NK-92 treated with Interleukin-12 subunit alpha and Interleukin-12 subunit beta, amount 100 ng/mL, for 24 hours (cell line): ENCODE measurements around the gene MDFI.
"Not testable (repeated sequence)": the region's sequence is repeated elsewhere in the genome, so short reads cannot be mapped to it uniquely, and the experiment has no call there.

Experiments
- DNase-seq: peaks from one replicate; lab custom pipeline; 2025; lab: John Stamatoyannopoulos, UW

Gene MDFI

DNA sequence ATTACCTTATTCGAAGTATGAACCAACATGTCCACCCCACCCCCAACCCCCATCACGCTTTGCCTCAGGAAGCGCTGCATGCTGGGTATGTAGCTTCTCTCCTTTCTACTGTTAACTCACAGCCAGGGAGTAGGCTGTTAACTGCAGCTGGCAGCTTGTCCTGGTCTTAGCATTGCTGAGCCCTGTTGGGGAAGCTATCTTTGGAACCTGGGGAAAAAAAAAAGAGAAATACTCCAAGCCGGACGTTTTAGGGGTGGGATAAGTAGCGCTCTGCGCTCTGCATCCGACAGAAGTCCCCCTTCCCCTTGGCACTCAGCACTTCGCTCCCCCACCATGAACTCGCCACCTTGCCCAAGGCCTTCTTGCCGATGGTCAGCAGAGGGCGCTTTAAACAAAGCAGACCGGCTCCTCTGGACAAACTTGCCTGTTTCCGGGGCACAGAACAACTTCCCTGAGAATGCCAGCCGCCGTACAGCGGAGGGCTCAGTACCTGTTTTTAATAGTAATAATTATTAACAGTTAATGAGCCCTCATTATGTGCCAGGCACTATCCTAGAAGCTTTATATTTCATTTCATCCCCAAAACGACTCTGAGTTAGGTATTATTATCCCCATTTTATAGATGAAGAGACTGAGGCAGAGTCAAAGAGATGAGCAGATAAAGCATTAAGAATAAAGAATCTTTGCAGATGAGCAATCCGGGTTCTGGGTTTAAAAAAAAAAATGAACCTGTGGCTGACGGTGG lies 35.2 kb upstream of the MDFI start:
- peak; percentile 55 for DNase-seq

DNA sequence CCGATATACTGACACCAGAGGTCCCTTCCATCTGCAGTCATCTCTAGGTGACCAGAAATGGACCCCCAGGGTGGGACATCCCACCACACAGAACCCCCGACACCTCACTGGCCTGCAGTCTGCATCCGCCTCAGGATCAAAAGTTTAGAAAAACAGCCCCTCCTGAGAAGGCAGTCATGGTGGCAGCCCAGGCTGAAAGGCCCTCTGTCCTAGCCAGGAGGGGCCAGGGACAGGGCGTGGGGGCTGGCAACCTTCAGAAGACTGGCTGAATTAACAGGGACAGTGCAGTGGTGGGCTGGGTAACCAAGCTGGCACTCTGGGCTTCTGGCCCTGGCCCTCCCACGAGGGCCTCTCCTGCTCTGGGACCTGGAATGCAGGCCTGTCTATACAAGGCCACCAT lies 34.3 kb upstream of the MDFI start:
- no peak for DNase-seq

DNA sequence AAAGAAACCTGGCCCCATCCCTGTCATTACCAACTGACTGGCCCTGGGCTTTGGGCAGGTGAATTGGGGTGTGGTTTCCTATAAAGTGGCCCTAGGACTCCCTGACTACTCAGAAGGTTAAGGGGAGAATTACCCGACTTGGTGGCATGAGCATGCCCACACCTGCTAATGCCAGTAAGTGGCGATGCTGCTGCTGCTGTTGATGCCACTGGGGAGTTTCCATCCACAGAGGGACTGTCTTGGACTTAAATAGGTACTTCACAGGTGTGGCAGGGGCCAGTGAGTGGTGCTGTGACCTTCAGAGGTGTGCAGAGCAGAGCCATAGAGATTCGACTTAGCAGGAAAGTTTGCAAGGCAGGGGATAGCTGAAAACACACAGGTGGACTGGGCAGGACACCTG lies 32.6 kb upstream of the MDFI start:
- DNase-seq: no peak

DNA sequence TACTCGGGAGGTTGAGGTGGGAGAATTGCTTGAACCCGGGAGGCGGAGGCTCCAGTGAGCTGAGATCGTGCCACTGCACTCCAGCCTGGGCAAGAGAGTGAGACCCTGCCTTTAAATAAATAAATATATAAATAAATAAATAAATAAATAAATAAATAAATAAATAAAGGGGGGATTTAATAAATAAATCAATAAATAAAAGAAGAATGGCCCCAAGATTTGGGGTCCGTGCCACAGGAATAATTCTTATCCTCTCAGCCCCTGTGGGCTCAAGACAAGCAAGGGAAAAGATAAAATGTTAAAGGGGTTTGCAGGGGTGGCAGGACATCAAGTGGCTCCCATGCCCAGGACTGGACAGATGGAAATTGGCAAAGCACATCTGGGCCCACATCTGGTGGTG lies 31.2 kb upstream of the MDFI start:
- no peak for DNase-seq

DNA sequence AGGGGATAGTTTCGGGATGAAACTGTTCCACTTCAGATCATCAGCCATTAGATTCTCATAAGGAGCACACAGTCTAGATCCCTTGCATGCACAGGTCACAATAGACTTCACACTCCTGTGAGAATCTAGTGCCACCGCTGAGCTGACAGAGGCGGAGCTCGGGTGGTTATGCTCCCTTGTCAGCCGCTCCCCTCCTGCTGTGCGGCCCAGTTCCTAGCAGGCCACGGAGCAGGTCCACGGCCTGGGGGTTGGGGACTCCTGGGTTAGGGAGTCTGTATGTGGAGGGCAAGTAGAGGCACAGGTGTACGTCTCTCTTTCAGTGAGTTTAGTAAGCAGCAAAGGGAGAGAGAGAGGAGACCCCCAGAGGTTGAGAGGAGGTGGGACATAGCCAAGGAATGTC lies 30.5 kb upstream of the MDFI start:
- no peak for DNase-seq

DNA sequence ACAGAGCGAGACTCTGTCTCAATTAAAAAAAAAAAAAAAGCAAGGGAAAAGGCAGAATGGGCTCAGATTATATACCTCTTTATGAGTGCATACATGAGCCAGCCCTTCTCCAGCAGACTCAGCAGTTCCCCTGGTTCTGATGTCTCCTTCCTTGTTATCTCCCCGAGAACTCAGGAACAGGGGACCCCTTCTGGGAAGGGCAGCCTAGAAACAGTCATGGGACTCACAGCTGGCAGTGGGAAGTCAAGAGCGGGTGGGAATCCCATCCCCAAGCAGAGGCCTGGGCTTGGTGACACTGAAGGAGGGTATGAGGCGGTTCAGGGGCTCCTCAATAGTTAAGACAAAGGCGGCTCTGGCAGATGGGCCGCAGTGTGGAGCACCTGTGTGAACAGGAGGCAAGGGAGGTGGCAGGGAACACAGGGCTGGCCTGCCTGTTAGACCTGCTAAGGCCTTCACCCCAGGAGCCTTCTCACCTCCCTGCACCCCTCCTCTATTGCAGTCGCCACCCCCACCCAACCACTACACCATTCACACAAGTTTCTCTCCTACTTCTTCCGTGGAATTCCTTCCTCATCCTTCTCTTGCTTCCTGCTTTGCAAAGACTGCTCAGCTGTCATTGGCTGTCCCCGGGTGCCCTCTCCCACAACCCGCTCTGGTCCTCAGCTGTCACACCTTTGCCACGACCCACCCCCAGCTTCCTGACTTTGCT lies 29.7 kb upstream of the MDFI start:
- no peak for DNase-seq

DNA sequence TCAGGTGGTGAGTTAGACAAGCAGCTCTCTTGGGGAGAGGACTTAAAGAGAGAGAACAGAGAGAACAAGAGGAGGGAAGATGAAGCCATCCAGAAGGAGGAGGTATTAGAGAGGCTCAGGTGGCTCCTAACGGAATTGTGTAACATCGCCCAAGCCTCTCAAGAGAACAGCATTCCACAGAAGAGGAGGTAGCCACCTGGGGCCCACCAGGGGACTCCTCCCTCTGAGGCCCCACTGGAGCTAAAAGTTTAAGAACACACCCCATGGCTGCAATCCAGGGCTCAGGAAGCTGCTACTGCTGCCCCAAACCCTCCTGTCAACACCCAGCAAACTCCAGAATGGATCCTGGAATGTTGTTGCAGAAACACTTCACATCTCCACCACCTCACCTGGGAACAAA lies 23.6 kb upstream of the MDFI start:
- no peak for DNase-seq

DNA sequence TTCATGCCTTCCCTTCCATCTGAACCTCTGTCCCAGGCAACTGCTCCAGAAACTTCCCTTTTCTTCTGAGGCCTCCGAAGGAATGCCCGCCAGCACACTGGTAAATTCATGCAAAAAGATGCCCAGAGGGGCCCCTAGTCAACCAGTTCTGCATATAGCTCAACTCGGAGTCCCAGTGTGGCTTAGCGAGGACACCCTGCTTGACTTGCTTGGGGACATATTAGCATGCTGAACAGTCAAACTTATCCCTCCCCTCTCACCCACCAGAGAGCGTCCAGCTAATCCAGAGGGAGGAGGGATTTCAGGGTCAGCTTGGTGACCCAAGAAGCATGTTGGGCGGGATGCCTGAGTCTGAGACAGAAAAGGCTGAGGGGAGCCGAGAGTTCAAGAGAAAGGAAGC lies 23.0 kb upstream of the MDFI start:
- no peak for DNase-seq

DNA sequence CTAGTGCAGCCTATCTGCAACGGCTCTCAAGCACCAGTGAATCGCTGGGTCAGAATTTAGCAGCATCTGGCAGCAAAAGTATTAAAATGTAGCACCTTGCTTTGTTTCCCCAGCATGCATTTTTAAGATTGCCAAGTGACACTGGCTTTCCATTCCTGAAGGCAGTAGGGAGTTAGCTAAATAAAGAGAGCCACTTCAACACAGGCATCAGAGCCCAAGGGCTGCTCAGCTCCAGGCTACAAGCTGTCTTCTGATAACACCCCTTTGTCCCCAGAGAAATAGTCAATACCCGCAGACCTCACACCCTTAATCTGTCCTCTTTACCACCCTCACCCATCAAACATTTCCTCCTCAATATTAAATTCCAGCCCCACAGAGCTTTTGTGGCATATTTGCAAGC lies 19.7 kb upstream of the MDFI start:
- no peak for DNase-seq

DNA sequence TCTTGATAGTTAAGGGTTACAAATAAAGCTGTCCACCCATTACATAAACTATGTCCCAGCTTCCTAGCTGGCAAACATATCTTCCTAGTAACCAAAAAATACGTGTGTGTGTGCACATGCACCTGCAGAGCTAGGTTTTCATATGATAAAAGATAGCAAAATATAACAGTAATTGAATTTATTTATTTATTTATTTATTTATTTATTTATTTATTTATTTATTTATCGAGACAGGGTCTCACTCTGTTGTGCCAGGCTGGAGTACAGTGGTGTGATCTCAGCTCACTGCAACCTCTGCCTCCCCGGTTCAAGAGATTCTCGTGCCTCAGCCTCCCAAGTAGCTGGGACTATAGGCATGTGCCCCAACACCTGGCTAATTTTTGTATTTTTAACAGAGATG lies 19.1 kb upstream of the MDFI start:
- DNase-seq: not testable (repeated sequence)

DNA sequence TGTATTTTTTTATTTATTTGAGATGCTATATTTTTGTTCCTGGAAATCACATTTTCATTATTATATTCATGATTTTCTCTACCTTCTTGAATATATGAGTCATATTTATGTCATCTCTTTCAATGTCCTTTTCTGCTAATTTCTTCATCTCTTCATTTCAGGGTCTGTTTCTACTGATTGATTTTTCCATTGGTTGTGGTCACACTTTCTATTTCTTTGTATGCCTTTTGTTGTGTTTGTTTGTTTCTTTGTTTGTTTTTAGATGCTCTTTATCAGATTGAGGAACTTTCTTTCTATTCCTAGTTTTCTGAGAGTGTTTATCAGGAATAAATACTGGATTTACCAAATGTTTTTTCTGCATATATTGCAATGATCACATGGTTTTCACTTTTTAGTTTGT lies 16.9 kb upstream of the MDFI start:
- no peak for DNase-seq

DNA sequence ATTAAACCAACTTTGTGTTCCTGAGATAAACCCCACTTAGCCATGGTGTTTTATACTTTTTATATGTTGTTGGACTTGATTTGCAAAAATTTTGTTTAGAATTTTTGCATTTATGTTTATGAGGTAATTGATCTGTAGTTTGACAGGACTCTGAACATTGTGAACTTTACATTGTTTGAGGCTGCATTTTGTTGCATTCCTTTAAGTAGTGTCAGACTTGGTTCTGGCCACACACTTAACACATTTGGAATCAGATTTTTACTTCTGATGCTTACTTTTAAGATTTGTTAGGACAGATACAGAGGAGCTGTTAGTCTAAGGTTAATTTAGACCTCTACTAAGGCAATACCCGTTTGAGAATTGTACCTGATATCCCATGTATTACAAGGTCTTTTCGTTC lies 16.5 kb upstream of the MDFI start:
- no peak for DNase-seq

DNA sequence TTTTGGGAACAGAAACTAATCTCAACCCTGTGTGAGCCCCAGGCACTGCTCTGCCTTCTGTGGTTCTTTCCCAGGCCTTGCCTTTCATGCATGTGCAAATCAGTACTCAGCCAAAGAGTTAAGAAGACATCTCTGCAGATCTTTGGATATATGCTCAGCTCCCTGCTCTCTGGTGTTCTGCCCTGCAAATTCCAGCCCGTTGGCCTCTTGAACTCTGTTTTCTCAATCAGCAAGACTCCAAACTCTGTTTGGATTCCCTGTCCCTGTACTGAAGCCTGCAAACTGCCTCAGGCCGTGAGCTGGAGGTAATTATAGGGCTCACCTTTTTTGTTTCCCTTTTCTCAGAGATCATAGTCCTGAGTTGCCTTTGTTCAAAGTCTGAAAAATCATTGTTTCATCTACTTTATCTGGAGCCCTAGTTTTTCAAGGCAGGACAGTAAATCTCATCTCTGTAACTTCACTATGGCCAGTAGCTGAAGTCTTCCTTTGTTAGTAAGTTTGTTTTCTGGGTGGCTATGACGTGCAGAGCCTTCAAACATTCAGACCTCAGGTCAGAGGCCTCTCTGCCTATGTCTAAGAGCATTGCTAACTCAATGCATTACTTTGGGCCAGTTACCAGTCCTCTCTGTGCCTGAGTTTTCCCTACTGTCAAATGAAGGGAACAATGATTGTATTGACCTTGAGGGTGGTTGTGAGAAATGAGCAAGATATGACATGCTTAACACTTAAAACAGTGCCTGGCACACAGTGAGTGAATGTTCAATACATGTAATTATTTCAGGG lies 15.9 kb upstream of the MDFI start:
- DNase-seq: no peak

DNA sequence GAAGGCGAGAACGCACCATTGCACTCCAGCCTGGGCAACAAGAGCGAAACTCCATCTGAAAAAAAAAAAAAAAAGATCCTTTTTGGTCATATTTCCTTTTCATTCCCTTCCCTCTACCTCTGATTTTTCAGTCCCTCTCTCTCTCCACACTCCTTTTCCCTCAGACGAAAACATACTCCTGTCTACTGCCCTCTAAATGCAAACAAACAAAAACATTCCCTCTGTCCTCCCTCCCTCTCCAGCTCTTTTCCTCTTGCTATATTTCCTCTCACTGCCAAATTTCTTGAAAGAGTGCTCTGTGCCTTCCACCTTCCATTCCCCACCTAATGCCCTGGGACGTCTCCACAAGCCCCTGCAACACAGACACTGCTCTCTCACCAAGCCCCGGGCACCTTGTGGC lies 14.9 kb upstream of the MDFI start:
- no peak for DNase-seq

DNA sequence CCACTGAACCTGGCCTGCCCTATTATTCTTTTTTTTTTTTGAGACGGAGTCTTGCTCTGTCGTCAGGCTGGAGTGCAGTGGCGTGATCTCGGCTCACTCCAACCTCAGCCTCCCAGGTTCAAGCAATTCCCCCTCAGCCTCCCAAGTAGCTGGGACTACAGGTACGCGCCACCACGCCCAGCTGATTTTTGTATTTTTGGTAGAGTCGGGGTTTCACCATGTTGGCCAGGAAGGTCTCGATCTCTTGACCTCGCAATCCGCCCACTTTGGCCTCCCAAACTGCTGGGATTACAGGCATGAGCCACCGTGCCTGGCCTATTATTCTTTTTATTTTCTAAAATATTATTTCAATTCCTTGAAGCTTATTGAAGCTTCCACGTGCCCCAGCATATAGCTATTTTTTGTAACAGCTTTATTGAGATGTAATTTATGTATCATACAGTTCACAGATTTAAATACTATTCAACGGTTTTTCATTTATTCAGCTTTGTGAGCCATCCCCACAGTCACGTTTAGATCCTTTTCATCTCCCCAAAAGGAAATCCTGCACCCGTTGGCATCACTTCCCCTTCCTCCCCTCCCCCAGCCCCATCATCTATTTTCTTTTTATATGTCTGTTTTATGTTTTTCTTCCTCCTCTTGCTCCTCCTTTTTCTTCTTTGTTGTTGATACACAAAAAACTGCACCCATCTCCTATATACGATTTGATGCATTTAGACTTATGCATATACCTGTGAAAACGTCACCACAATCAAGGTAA lies 13.5 kb upstream of the MDFI start:
- no peak for DNase-seq

DNA sequence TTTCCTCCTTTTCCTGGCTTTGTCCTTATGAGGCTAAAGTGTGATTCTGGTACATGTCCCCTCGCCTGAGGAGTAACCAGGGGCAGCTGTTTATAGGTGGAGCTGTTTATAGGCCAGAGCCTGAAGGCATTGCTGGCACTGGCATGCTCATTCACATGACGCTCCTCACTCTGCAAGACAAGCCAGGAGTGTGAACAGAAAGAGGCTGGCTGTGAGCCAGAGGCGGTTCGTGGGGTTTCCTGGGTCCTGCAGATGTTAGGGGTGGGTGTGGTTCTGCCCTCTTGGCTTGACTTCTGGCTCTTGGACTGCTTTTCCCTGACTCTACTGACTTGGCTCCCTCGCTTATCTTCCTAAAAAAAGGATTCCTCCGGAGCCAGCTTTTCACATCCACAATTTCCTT lies 12.8 kb upstream of the MDFI start:
- DNase-seq: no peak

DNA sequence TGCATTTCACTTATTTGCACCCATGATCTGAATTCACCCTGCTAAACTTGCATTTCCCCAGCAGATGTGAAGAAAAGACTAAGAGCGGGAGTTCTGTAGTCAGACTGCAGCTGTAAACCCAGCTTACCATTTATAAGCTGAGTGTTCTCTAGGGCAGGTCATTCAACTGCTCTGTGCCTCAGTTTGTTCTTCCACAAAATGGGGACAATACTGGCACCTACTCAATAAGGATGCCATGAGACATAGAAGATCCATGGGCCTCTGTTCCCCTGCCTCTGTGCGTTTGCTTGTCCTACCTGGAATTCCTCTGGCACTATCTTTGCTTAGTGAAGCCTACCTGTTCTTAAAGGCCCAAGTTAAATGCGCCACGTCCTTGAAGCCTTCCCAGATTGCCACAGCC lies 12.2 kb upstream of the MDFI start:
- no peak for DNase-seq

DNA sequence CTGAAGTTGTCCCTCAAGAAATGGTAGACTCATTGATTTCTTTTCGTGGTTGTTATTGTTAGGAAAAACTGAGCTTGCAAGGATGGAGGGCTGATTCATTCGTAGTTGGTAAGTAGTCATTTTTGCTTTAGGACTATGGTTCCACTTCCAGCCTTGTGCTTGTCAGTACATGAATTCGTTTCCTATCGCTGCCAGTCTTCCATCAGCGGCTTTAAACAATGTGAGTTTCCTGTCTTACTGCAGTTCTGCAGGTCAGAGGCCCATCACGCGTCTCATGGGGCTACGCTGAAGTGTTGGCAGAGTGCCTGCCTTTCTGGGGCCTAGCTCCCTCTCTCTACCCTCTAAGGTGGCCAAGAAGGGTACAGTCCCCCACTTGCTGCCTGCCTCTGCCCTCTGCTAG lies 11.4 kb upstream of the MDFI start:
- DNase-seq: no peak

DNA sequence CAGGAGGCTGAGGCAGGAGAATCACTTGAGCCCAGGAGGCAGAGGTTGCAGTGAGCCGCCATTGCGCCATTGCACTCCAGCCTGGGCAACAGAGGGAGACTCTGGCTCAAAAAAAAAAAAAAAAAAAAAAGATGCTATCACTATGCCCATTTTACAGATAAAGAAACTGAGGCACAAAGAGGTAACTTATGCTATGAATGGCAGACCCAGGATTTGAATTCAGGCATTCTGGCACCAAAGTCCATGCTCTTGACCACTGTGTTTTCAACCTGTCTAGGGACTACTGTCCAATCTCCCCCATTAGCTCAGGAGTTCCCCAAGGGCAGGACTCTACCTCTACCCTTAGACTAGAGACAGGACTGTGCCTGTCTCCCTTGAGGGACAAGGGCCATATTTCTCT lies 9.1 kb upstream of the MDFI start:
- no peak for DNase-seq

DNA sequence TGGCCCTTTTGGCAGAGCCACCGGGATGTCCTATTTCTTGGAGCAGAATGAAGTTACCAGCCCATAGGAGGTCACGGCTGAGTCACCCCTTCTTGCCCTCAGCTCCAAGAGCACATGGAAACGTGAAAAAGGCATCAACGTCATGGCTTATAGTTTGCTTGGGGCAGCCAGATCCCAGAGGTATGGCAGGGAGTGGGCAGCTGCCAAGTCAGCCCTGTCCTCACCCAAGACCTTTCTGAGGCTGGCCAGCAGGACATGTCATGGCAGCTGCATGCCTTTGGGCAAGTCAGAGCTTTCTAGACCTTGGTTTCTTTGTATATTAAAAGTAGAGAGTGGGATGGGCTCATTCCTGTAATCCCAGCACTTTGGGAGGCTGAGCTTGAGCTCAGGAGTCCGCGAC lies 8.2 kb upstream of the MDFI start:
- DNase-seq: no peak

DNA sequence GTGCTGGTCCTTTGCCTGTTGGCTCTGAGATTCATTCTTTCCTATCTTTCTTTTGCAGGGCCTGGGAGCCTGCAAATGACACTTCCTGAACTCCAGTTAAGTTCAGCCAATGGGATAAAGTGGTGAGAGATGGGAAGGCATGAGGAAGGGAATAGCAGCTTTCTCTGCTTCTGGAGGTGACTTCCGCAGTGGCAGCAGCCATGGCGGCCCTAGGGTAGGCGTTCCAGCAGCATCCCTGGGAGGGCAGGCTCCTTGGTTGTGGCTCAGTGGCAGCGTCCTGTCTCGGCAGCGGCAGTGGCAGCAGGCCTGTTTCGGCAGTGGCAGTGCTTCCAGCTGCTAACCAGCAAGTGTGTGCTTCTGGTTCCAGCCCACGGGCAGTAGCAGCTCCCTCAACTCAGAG lies 7.3 kb upstream of the MDFI start:
- DNase-seq: no peak

DNA sequence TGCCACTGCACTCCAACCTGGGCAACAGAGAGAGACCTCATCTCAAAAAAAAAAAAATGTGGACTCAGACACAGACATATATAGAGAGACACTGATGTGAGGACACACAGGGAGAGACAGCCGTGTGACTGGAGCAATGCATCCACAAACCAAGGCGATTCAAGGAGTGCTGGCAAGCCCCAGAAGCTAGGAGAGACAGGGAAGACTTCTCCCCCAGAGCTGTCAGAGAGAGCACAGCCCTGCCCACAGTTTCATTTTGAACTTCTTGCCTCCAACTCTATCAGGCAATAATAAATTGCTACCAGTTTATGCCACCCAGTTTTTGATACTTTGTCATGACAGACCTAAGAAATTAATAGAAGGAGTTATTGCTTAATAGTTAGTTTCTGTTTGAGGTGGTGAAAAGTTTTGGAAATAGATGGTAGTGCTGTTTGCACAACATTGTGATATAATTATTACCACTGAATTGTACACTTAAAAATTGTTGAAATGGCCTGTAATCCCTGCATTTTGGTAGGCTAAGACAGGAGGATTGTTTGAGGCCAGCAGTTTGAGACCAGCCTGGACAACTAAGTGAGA lies 5.1 kb upstream of the MDFI start:
- DNase-seq: no peak
